SU-DHL-6 (cell line): ENCODE measurements around the gene CYP26B1.

Experiments used
- H2AFZ ChIP-seq: fragments of 200-600 bp; sonication (generic); 2 replicates; pipeline ENCODE4 v1.6.1; 2014; ENCODE audit warnings: low read depth, mild to moderate bottlenecking, moderate library complexity, mixed read lengths, antibody characterized with exemption, low read length; ENCODE audit not compliant: severe bottlenecking
- H3F3A ChIP-seq: fragments of 200-600 bp; shearing (Covaris generic); 2 replicates; pipeline ENCODE4 v1.6.0; 2016; ENCODE audit warnings: antibody characterized with exemption, mild to moderate bottlenecking; ENCODE audit not compliant: insufficient read depth
- H3K27ac ChIP-seq: fragments of 200-600 bp; sonication (generic); 2 replicates; pipeline ENCODE4 v1.5.1; 2016; ENCODE audit warnings: low read depth, mild to moderate bottlenecking, low read length, moderate library complexity, mixed read lengths
- H3K27me3 ChIP-seq: fragments of 200-600 bp; sonication (generic), shearing (Covaris generic); 2 replicates; pipeline ENCODE4 v1.6.0; 2014; ENCODE audit warnings: mild to moderate bottlenecking, low read length
- H3K36me3 ChIP-seq: fragments of 200-600 bp; sonication (generic); 2 replicates; pipeline ENCODE4 v1.6.1; 2014; ENCODE audit warnings: mild to moderate bottlenecking, low read length, mixed read lengths
- H3K4me2 ChIP-seq: fragments of 300-600, 200-600 bp; shearing (Covaris generic), sonication (generic); 2 replicates; pipeline ENCODE4 v1.6.0; 2014; ENCODE audit warnings: low read length, low read depth, mild to moderate bottlenecking; ENCODE audit not compliant: poor library complexity, severe bottlenecking
- H3K4me3 ChIP-seq: fragments of 200-600 bp; sonication (generic); 2 replicates; pipeline ENCODE4 v1.5.1; 2014; ENCODE audit warnings: antibody characterized with exemption, low read length, mild to moderate bottlenecking, mixed read lengths; ENCODE audit not compliant: insufficient read depth, poor library complexity, severe bottlenecking
- H3K79me2 ChIP-seq: fragments of 200-600 bp; sonication (generic); 2 replicates; pipeline ENCODE4 v1.6.1; 2014; ENCODE audit warnings: mild to moderate bottlenecking, low read length, moderate library complexity; ENCODE audit not compliant: insufficient read depth
- H3K9ac ChIP-seq: fragments of 200-600 bp; sonication (generic); 2 replicates; pipeline ENCODE4 v1.7.0; 2014; ENCODE audit warnings: mild to moderate bottlenecking, low read length
- H3K9me2 ChIP-seq: fragments of 200-600 bp; sonication (generic); replicated peaks from 2 replicates; pipeline ENCODE4 v1.6.1; 2014; ENCODE audit warnings: low read length; ENCODE audit not compliant: insufficient read depth
- H3K9me3 ChIP-seq: fragments of 200-600 bp; sonication (generic); 2 replicates; pipeline ENCODE4 v1.6.1; 2014; ENCODE audit warnings: low read length, mixed read lengths; ENCODE audit not compliant: insufficient read depth
- H4K20me1 ChIP-seq: fragments of 200-600 bp; sonication (generic); 2 replicates; pipeline ENCODE4 v1.6.1; 2014; ENCODE audit warnings: low read depth, mild to moderate bottlenecking, antibody characterized with exemption, low read length, moderate library complexity, mixed read lengths
- CTCF ChIP-seq: fragments of 200-600 bp; sonication (generic); IDR thresholded peaks from one replicate; pipeline ENCODE4 v1.5.1; 2017; ENCODE audit warnings: antibody characterized with exemption, mild to moderate bottlenecking, low read length, moderate library complexity; ENCODE audit not compliant: insufficient read depth, poor library complexity, severe bottlenecking
- EZH2phosphoT487 ChIP-seq: fragments of 200-600 bp; sonication (generic), shearing (Covaris generic); conservative IDR thresholded peaks from 2 replicates; pipeline ENCODE4 v1.6.1; 2018; ENCODE audit warnings: mild to moderate bottlenecking, antibody characterized with exemption, low read length, moderate library complexity, mixed read lengths

The CYP26B1 gene

GRCh38 chr2:72150157-72150860, 2.6 kb upstream of the CYP26B1 start:
- Histone ChIP-seq H3K79me2 (no peaks in the 10 kb centered on the region), H3K9ac (no peak overlapping the region), H3K9me2 (no peaks in the 10 kb centered on the region), H3K4me2 (no peak overlapping the region), H3K9me3 (no peaks in the 10 kb centered on the region), H3K27ac (no peak overlapping the region), H4K20me1 (no peaks in the 10 kb centered on the region), H3K4me3 (no peak overlapping the region), H3K36me3 (no peaks in the 10 kb centered on the region), H3F3A (no peaks in the 10 kb centered on the region), H2AFZ (no peak overlapping the region), H3K27me3 (no peaks in the 10 kb centered on the region)
- peak; percentile 26 for TF ChIP-seq CTCF
- no peak for TF ChIP-seq EZH2phosphoT487

GRCh38 chr2:72149556-72150156, 2.0 kb upstream of the CYP26B1 start:
- no peaks in the 10 kb centered on the region for H4K20me1 ChIP-seq
- H3K9ac ChIP-seq = no peak overlapping the region
- no peak overlapping the region for H3K4me2 ChIP-seq
- no peaks in the 10 kb centered on the region for H3F3A ChIP-seq
- no peaks in the 10 kb centered on the region for H3K9me3 ChIP-seq
- H3K79me2 ChIP-seq = no peaks in the 10 kb centered on the region
- no peaks in the 10 kb centered on the region for H3K27me3 ChIP-seq
- TF ChIP-seq CTCF (no peak), EZH2phosphoT487 (no peak)
- H2AFZ ChIP-seq = no peak overlapping the region
- H3K36me3 ChIP-seq = no peaks in the 10 kb centered on the region
- no peak overlapping the region for H3K27ac ChIP-seq
- H3K9me2 ChIP-seq = no peaks in the 10 kb centered on the region
- no peak overlapping the region for H3K4me3 ChIP-seq

GRCh38 chr2:72148837-72149555, 1.3 kb upstream of the CYP26B1 start:
- Histone ChIP-seq H3K4me2 (no peak overlapping the region), H3K9ac (no peak overlapping the region), H3K9me2 (no peaks in the 10 kb centered on the region), H2AFZ (no peak overlapping the region), H3F3A (no peaks in the 10 kb centered on the region), H3K27ac (no peak overlapping the region), H3K79me2 (no peaks in the 10 kb centered on the region), H3K36me3 (no peaks in the 10 kb centered on the region), H4K20me1 (no peaks in the 10 kb centered on the region), H3K9me3 (no peaks in the 10 kb centered on the region), H3K27me3 (no peaks in the 10 kb centered on the region), H3K4me3 (no peak overlapping the region)
- no peak for TF ChIP-seq CTCF
- TF ChIP-seq EZH2phosphoT487 = no peak
